ENCODE data around the gene ZNF688.

DNA sequence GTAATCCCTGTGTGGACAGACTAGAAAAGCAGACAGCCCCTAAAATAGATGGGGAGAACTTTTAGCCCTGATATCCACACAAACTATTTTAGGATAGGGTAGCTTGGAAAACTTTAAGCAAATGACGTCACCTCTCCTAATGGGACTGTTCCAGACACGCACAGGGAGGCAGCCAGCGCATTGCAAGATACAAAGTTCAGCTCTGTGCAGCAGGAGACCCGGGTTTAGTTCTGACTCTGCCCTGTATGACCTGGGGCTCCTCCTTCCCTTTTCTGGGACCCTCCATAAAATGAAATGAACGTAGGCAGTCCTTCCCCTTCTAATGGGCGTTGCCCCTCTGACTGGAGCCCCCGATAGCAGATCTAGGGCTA lies 32.4 kb upstream of the ZNF688 start:
- TF ChIP-seq, protein P1, sequence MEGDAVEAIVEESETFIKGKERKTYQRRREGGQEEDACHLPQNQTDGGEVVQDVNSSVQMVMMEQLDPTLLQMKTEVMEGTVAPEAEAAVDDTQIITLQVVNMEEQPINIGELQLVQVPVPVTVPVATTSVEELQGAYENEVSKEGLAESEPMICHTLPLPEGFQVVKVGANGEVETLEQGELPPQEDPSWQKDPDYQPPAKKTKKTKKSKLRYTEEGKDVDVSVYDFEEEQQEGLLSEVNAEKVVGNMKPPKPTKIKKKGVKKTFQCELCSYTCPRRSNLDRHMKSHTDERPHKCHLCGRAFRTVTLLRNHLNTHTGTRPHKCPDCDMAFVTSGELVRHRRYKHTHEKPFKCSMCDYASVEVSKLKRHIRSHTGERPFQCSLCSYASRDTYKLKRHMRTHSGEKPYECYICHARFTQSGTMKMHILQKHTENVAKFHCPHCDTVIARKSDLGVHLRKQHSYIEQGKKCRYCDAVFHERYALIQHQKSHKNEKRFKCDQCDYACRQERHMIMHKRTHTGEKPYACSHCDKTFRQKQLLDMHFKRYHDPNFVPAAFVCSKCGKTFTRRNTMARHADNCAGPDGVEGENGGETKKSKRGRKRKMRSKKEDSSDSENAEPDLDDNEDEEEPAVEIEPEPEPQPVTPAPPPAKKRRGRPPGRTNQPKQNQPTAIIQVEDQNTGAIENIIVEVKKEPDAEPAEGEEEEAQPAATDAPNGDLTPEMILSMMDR (CRISPR knock-in tag; IDR thresholded peaks at IDR 0.05) = no peak
- TF ChIP-seq, protein P2, sequence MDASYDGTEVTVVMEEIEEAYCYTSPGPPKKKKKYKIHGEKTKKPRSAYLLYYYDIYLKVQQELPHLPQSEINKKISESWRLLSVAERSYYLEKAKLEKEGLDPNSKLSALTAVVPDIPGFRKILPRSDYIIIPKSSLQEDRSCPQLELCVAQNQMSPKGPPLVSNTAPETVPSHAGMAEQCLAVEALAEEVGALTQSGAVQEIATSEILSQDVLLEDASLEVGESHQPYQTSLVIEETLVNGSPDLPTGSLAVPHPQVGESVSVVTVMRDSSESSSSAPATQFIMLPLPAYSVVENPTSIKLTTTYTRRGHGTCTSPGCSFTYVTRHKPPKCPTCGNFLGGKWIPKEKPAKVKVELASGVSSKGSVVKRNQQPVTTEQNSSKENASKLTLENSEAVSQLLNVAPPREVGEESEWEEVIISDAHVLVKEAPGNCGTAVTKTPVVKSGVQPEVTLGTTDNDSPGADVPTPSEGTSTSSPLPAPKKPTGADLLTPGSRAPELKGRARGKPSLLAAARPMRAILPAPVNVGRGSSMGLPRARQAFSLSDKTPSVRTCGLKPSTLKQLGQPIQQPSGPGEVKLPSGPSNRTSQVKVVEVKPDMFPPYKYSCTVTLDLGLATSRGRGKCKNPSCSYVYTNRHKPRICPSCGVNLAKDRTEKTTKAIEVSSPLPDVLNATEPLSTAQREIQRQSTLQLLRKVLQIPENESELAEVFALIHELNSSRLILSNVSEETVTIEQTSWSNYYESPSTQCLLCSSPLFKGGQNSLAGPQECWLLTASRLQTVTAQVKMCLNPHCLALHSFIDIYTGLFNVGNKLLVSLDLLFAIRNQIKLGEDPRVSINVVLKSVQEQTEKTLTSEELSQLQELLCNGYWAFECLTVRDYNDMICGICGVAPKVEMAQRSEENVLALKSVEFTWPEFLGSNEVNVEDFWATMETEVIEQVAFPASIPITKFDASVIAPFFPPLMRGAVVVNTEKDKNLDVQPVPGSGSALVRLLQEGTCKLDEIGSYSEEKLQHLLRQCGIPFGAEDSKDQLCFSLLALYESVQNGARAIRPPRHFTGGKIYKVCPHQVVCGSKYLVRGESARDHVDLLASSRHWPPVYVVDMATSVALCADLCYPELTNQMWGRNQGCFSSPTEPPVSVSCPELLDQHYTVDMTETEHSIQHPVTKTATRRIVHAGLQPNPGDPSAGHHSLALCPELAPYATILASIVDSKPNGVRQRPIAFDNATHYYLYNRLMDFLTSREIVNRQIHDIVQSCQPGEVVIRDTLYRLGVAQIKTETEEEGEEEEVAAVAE (CRISPR knock-in tag; IDR thresholded peaks at IDR 0.05; ENCODE audit: borderline replicate concordance) = no peak
- TF ChIP-seq CEBPB (IDR thresholded peaks at IDR 0.05; ENCODE audit: borderline replicate concordance, low read depth, low read length) (no peak), CBX1 (IDR thresholded peaks at IDR 0.05; ENCODE audit: low read depth) (no peak), NFRKB (IDR thresholded peaks at IDR 0.05) (no peak), SMARCC2 (IDR thresholded peaks at IDR 0.05) (no peak), POLR2AphosphoS5 (IDR thresholded peaks at IDR 0.05; ENCODE audit: low read depth, low read length) (no peak), ZFP1 (CRISPR knock-in tag; IDR thresholded peaks at IDR 0.05) (no peak), ZNF292 (CRISPR knock-in tag; IDR thresholded peaks at IDR 0.05; ENCODE audit: borderline replicate concordance, low read depth) (no peak), RFX5 (IDR thresholded peaks at IDR 0.05; ENCODE audit: low read depth, low read length) (no peak), ZNF253 (CRISPR knock-in tag; IDR thresholded peaks at IDR 0.05; ENCODE audit: borderline replicate concordance) (no peak), PCBP1 (IDR thresholded peaks at IDR 0.05; ENCODE audit: borderline replicate concordance, low read depth, low read length) (no peak)
- TF ChIP-seq, protein P3, sequence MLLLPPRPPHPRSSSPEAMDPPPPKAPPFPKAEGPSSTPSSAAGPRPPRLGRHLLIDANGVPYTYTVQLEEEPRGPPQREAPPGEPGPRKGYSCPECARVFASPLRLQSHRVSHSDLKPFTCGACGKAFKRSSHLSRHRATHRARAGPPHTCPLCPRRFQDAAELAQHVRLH (CRISPR knock-in tag; IDR thresholded peaks at IDR 0.05; ENCODE audit: borderline replicate concordance, low read depth) = no peak

All from HepG2 (cell line).